ENCODE results near the gene HDAC9.

Gene HDAC9

DNA sequence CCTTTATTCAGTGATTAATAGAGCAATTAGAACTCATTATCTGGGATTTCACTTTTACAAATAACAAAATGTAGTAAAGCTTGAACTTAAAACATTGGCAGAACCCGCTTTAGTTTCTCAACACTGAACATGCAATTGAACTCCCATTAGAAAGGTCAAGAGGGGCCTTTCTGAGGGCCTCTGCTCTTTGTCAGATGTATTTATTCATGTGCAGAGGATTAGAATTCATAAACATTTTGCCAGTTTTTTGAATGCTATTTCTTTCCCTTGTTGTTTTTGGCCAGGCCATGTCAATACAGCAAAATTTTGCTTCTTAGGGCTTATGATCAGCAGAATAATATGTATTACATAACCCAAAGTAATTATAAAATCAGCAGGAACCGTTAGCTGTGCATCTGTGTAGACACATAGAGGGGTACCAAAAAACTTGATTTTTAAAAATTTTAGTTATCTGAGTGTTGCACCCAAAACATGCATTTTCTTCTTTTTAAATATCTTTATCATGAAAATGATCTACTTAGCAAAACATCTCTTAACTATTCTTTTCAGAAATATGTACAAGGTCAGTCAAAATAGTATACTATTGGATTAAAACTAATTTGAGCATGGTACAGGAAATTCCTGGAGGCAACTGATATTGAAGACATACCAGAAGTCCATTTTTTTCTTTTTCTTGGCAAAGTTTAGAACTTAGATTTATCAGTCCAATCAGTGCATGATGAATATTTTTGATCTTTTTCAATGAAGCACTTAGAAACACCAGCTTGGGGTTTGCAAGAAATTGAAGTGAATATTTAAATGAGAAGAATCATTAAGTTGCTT, 444.4 kb downstream of the HDAC9 start:
- no peak for TF ChIP-seq SIN3A (IDR thresholded peaks at IDR 0.05; ENCODE audit: borderline replicate concordance, insufficient read depth, low read length)
- no peak for TF ChIP-seq FOXP2 (optimal IDR thresholded peaks at IDR 0.05; ENCODE audit: borderline replicate concordance, extremely low read depth, extremely low read length, insufficient read depth)
- TF ChIP-seq POLR2AphosphoS5 (IDR thresholded peaks at IDR 0.05; ENCODE audit: low read depth, low read length): no peak
- TF ChIP-seq, protein P1, sequence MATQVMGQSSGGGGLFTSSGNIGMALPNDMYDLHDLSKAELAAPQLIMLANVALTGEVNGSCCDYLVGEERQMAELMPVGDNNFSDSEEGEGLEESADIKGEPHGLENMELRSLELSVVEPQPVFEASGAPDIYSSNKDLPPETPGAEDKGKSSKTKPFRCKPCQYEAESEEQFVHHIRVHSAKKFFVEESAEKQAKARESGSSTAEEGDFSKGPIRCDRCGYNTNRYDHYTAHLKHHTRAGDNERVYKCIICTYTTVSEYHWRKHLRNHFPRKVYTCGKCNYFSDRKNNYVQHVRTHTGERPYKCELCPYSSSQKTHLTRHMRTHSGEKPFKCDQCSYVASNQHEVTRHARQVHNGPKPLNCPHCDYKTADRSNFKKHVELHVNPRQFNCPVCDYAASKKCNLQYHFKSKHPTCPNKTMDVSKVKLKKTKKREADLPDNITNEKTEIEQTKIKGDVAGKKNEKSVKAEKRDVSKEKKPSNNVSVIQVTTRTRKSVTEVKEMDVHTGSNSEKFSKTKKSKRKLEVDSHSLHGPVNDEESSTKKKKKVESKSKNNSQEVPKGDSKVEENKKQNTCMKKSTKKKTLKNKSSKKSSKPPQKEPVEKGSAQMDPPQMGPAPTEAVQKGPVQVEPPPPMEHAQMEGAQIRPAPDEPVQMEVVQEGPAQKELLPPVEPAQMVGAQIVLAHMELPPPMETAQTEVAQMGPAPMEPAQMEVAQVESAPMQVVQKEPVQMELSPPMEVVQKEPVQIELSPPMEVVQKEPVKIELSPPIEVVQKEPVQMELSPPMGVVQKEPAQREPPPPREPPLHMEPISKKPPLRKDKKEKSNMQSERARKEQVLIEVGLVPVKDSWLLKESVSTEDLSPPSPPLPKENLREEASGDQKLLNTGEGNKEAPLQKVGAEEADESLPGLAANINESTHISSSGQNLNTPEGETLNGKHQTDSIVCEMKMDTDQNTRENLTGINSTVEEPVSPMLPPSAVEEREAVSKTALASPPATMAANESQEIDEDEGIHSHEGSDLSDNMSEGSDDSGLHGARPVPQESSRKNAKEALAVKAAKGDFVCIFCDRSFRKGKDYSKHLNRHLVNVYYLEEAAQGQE (IDR thresholded peaks at IDR 0.05; ENCODE audit: insufficient read depth in 1 of 2, low read depth in 2 of 2, low read length in 2 of 2): no peak
- TF ChIP-seq TAF1 (IDR thresholded peaks at IDR 0.05; ENCODE audit: borderline replicate concordance, insufficient read depth, low read length): no peak

DNA sequence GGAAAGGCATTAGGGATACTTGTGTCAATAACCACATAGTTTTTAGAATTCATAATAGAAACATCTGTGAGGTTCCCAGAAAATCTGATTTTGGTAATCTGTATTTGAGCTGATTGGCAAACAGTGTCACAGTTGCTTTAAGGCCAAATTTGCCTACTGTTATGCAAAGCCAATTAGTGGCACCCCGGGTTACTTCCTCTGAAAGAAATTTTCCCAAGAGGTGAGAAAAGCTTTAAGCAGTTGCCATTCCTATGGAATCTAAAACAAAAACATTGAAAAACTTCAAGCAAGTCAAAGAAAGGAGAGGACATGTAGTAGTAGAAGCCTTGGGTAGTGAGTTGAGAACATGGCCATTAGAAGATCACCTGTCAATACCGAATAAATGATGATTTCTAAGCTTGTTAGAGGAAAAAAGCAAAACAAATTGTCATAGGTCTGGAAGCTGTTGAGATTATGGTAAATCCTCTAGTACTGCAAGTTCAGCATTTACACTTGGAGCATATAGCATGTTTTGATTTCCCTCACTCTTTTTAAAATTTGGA, 445.1 kb downstream of the HDAC9 start:
- TF ChIP-seq SIN3A (IDR thresholded peaks at IDR 0.05; ENCODE audit: borderline replicate concordance, insufficient read depth, low read length): no peak
- TF ChIP-seq, protein P1 (IDR thresholded peaks at IDR 0.05; ENCODE audit: insufficient read depth in 1 of 2, low read depth in 2 of 2, low read length in 2 of 2): no peak
- TF ChIP-seq TAF1 (IDR thresholded peaks at IDR 0.05; ENCODE audit: borderline replicate concordance, insufficient read depth, low read length): no peak
- TF ChIP-seq POLR2AphosphoS5 (IDR thresholded peaks at IDR 0.05; ENCODE audit: low read depth, low read length): no peak; the same call in 1 of the 2 replicates
- TF ChIP-seq FOXP2 (optimal IDR thresholded peaks at IDR 0.05; ENCODE audit: borderline replicate concordance, extremely low read depth, extremely low read length, insufficient read depth): no peak

DNA sequence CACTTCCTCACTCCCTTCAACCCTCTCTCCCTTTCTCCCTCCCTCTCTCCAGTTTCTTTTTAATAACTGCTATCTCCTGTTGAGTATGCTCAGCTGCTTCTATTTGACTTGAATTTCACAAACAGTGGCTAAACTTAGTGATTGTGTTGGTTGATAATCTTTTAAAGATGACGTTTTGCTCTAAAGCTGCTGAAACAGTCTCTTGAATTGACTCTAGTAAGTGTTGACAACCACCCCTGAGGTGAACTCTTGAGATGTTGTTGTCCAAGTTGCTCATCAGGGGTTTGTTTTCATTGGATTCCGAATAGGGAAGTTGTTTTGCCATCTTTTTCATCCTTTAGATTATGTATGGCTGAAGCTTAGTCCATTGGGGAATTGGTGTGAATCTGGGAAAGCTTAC, 445.7 kb downstream of the HDAC9 start:
- TF ChIP-seq, protein P1 (IDR thresholded peaks at IDR 0.05; ENCODE audit: insufficient read depth in 1 of 2, low read depth in 2 of 2, low read length in 2 of 2): no peak
- no peak for TF ChIP-seq FOXP2 (optimal IDR thresholded peaks at IDR 0.05; ENCODE audit: borderline replicate concordance, extremely low read depth, extremely low read length, insufficient read depth)

DNA sequence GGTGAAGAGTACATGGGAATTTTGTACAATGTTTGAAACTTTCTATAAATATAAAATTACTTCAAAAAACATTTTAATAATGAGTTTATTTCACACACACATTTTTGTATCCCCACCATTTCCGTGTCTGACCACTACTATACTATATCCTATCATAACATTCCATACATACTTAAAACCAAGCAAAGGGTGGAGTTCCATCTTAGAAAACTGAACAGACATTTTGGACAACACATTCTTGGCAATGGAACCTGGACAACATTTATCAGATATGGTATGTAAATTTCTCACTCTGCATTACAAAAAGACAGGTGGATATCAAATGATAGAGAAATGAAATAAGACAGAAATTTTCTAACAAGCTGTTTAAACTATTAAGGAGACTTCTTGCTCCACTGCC, 453.0 kb downstream of the HDAC9 start:
- TF ChIP-seq SIN3A (IDR thresholded peaks at IDR 0.05; ENCODE audit: borderline replicate concordance, insufficient read depth, low read length): no peak
- TF ChIP-seq TAF1 (IDR thresholded peaks at IDR 0.05; ENCODE audit: borderline replicate concordance, insufficient read depth, low read length): no peak
- no peak for TF ChIP-seq FOXP2 (optimal IDR thresholded peaks at IDR 0.05; ENCODE audit: borderline replicate concordance, extremely low read depth, extremely low read length, insufficient read depth)
- TF ChIP-seq, protein P1 (IDR thresholded peaks at IDR 0.05; ENCODE audit: insufficient read depth in 1 of 2, low read depth in 2 of 2, low read length in 2 of 2): no peak

Data from PFSK-1 (cell line).